Gastroesophageal sphincter (tissue), 3 donors: ENCODE results near the gene GRK4.

Source experiments
- CTCF ChIP-seq, 4 experiments: fragments of 200-600 bp in 2 of 4; fragments of 450-650 bp in 2 of 4; sonication (generic) in 1 of 4; IDR thresholded peaks; one replicate each; pipeline ENCODE4 v1.5.1; 2017 to 2019; ENCODE audit warnings: antibody characterized with exemption in 4 of 4, mild to moderate bottlenecking in 2 of 4, moderate library complexity in 2 of 4
- POLR2A ChIP-seq, 2 donors: fragments of 450-650 bp; IDR thresholded peaks; one replicate each; pipeline ENCODE4 v1.6.1; 2017; ENCODE audit warnings: antibody characterized with exemption in 2 of 2, mild to moderate bottlenecking in 2 of 2, moderate library complexity in 1 of 2

- TF ChIP-seq CTCF (IDR thresholded peaks at IDR 0.05) (no peak), POLR2A (IDR thresholded peaks at IDR 0.05) (no peak)
These were observed 107.5 kb downstream of the GRK4 start for GRCh38 chr4:3070709-3071500.
